HL-60 (cell line): Measurements from ENCODE around the gene NR3C2.

Experiments used
- CTCF ChIP-seq: IDR thresholded peaks from one replicate; pipeline ENCODE4 v1.5.1; 2011; ENCODE audit warnings: low read length, control low read depth, inconsistent platforms; ENCODE audit not compliant: insufficient read depth
- GABPA ChIP-seq: IDR thresholded peaks from 2 replicates; pipeline ENCODE4 v1.6.1; 2012; ENCODE audit warnings: low read depth
- POLR2AphosphoS5 ChIP-seq: IDR thresholded peaks from 2 replicates; pipeline ENCODE4 v1.6.1; 2012; ENCODE audit warnings: low read depth

GRCh38 chr4:148346657-148347056 lies 95.6 kb downstream of the NR3C2 start:
- TF ChIP-seq CTCF: no peak
- no peak for TF ChIP-seq POLR2AphosphoS5
- TF ChIP-seq GABPA: no peak
